ENCODE results near the gene ATP4A.
A peak's percentile ranks its signal among the peaks of the same experiment; 100 is the strongest.

ATP4A gene

DNA sequence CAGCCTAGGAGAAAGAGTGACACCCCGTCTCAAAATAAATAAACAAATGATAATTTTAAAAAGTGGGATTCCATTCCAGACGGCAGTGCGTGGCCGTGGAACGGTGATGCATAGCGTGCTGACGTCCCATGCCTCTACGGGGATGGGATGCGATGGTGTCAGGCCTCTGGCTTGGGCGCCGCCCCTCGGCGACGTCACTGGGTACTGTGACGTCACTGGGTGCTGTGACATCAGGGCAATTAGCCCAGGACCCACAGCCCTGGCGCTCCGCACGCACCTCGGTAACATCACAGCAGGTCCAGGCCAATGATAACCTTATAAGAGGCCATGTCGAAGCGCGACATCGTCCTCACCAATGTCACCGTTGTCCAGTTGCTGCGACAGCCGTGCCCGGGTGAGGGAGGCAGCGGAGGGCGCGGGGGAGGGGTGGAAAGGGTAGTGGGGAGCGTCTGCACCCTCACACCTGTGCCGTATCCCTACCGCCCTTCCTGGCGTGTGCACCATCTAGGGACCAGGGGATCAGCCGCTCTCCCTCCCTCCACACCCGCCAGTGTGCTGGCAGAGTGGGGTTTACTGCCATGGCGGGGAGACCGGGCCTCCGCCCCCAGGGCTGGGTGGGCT is 30.1 kb downstream of the ATP4A start, which contains the start of gene GAPDHS:
TSS of gene GAPDHS (plus strand) at position 256 of the 621 bp plus-strand sequence. CDS start at position 328, 72 bp downstream.
- DNase-seq, result no peak
- intact Hi-C loops (cut with DNase I), result no loop called here

DNA sequence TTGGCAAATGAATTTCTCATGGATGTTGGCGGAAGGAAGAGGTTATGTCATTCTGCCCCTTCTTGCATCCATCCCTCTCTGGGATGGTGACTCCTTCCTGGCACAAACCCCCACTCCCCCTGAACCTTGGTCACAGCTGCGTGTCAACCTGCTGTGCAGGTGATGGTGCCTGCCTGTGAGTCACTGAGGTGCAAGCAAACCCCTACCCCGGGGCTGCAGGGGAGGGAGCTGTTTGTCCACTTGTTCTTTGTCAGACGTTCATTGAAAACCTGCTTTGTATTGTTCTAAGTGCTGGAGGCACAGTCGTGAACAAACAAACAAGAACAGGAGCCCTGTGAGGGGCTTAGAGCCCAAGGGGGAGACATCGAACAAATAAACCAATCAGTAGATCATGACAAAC is 32.2 kb downstream of the ATP4A start:
- intact Hi-C loops (cut with DNase I), result no loop called here
- no peak for DNase-seq

DNA sequence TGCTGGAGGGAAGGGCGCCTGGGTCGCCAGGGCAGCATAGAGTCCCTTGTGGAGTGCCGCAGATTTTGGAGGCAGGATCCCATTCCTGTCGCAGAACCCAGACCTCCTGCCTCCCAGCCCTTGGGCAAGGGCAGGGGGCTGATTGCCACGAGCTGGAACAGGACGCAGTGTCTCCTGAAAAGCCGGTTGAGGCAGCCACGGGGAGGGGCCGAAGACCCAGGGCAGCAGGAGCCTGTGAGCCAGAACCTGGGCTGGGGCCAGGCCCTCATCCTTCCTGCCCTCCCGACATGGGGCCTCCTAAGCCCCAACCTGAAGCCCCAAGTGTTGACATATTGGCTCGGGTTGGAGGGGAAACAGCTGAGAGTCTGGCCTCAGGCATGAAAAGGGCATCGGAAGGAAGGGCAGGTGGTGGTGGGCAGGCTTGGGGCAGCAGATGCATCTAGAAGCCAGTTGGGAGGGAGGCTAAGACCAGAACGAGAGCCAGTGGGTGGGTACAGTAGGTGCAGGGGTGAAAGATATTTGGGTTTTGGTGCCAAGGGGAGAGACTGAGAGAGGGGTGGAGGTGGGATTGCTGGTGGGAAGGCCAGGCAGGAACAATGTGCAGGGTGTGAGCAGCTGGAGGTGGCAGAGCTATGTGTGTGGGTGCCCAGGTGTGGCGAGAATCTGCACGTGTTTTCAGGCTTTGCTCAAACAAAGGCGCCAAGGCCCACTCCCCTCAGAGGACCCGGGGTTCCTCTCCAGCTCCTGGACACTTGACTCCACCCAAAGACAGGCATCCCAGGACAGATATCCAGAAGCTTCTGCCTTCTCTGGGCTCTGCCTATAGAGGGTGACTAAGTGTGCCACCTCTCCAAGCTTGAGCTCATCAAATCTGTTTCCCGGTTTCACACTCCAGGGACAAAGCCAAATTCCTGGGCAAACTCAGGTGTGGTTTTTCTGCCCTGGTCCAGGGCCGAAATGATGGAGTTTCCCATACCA is 33.9 kb downstream of the ATP4A start:
- intact Hi-C loops (cut with DNase I), result no loop called here
- peak in 7 of 42 donors; percentile 11 to 57 (median 38) for DNase-seq

DNA sequence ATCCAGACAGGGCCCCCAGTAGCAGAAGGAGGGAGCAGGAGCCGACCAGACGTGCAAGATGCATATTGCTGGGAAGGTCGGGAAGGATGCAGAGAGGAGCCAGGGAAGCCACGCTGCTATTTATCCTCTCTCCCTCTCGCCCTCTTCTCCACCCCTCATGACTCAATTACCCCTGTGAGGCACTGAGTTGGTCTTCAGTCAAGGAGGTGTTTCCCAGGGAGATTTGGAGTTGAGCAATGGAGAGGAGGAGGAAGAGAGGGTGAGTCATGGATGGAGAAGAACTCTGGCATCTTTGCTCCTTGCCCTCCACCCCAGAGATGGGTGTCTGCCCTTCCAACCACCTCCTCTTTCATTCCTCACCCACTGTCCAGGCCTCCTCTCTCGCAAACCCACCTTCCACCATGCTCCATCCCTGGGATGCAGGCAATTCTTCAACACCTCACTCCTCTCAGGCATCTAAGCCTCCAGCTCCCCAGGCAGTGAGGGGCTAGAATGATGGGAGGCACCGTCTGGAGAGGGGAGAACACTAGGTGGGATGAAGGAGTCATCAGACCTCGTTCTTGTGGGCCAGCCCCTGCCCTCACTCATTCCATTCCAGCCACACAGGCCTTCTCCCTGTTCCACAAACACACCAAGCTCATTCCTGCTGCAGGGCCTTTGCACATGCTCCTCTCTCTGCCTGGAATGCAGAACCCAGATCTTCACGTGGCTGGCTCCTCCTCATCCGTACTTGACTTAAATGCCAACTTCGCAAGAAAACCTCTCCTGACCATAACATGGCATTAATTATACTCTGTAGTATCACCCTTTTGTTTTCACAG is 35.0 kb downstream of the ATP4A start, which contains the start of gene SBSN:
TSS of gene SBSN (minus strand) at position 94 of the 821 bp plus-strand sequence. CDS start at position 64, 30 bp downstream.
- intact Hi-C loops (cut with DNase I), result no loop called here
- peak in 19 of 42 donors; percentile 20 to 74 (median 36) for DNase-seq

DNA sequence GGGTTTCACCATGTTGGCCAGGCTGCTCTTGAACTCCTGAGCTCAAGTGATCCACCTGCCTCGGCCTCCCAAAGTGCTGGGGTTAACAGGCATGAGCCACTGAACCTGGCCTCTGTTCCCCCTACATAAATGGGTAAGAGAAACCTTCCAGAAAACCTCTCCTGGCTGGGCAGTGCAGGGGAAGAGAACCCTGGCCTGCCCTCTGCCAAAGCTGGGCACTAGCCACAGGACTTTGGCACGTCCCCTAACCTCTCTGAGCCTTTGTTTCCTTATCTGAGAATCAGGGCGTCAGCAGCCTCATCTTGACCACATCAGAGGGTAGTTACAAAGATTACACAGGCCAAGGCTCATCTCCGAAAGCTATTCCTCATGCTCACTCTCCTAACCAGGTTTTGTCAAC is 37.6 kb downstream of the ATP4A start:
- no peak for DNase-seq
- intact Hi-C loops (cut with DNase I), result no loop called here

DNA sequence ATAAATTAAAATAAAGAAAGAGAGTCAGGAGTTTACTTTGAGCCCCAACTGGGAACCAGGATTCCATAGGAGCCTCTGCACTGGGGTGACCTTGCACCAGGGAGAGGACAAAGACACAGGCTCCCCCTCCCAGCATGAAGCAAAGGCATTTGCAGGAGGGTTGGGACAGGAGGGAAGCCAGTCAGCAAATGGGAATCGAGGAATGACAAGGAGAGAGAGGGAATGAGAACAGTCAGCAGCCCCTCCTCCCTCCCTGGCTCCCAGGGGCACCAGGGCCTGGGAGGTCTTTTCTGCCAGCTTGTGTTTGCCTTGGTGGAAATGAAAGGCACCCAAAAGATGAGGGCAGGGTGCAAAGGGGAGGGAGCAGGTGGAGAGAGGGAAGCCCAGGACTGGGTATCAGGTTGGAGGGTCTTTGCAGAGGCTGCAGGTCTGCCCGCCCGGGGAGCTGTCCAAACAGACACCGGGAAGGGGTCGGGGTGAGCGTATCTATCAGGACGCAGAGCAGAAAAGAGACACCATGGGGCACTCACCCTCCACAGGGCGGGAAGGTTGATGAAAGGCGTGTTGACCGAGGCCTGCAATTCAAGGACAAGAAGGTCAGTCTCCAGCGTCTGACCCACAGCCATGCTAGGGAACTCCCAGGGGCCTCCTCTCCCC is 39.1 kb downstream of the ATP4A start:
- no peak for DNase-seq
- intact Hi-C loops (cut with DNase I), result no loop called here

DNA sequence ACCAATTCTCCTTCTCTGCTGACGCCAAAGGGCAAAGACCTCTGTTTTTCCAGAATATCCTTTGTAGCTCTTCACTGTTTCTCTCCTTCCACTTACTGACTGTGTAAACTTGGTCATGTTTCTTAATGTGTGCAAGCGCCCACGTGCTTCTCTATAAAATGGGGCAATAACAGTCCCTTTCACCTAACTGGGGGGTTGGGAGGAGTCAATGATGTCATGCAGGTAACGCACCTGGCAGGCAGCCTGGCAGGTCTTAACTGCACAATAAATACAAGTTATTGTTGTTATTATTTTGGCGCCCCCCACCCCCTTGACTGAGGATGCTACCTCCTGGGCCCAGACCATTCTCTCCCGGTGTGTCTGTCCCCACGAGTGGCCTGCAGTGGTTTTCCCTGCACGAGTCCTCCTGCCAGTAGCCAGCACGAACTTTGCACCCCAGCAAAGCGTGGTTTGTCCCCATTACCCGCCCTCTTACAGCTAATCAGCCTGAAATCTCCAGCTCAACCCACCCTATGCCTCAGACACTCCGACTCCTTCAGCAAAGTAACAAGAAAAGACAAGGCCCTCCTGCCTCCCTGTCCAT is 40.6 kb downstream of the ATP4A start:
- DNase-seq, result no peak
- intact Hi-C loops (cut with DNase I), result no loop called here

DNA sequence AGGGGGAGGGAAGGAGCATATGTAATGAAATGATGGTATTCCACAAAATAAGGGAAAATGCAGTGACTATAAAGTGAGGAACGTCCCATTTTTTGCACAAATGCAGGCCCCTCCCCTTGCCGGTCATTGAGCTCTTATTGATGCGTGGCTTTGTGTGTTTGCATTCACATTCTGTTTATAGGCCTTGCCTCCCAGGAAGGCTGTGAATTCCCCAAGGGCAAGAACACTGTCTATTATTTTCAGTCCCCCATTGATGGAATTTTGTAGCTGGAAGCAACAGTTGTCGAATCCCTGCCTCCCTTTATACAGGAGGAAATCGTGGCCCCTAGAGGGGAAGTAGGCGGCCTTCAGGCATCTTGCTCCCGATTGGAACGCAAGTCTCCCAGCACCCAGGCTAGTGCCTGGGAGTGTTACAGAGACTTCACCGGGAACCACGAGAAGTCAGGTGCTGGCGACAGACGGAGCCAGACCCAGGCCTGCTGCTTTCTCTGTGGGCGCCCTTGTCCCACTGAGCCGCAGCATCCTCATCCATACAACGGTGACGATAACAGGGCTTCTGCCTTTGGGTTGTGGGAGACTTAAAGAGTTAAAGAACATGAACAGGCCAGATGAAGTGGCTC is 42.2 kb downstream of the ATP4A start:
- DNase-seq, result no peak
- intact Hi-C loops (cut with DNase I), result no loop called here

DNA sequence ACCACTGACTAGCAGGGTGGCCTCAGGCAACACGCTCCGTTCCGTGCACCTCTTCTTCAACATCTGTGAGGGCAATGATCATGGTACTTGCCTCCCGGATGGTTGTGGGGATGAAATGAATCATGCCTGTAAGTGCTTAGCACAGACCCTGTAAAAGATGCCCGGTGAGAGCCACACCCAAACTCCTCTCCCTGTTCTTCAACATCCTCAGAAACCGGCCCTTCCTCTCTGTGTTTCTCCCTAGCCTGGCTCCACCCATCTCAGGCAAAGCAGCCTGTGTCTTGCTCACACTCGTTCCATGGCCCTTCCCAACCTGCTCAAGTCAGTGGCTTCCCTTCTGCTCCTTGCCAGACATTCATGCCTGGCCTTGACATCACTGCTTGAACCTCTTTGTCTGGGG is 44.2 kb downstream of the ATP4A start:
- intact Hi-C loops (cut with DNase I), result no loop called here
- no peak for DNase-seq

DNA sequence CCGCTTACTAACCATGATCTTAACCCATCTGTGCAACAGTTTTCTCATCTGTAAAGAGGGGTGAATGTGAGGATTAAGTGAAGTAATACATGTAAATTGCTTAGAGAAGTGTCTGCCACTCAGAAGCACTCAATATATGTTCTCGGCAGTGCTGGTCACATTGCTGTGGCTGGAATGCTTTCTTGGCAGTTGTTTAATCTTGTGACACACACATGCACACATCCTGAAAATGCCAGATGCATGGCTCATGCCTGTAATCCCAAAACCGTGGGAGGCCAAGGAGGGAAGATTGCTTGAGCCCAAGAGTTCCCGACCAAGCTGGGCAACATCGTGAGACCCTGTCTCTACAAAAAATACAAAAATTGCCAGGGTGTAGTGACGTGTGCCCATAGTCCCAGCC is 45.1 kb downstream of the ATP4A start:
- no peak for DNase-seq
- intact Hi-C loops (cut with DNase I), result no loop called here

DNA sequence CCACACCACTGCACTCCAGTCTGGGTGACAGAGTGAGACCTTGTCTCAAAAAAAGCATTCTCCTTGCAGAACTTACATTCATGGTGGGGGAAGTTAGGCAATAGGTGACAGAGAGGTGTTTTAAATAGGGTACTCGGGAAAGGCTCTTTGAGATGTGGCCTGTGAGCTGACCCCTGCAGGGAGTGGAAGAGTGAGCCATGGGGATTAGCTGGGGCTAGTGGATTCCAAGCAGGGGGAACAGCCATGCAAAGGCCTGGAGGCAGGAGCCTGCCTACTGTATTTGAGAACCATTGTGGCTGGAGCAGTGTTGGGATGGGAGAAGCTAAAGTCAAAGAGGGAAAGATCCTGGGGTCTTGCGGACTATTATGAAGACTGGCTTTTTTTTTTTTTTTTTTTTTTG is 46.1 kb downstream of the ATP4A start:
- no peak for DNase-seq
- intact Hi-C loops (cut with DNase I), result no loop called here

DNA sequence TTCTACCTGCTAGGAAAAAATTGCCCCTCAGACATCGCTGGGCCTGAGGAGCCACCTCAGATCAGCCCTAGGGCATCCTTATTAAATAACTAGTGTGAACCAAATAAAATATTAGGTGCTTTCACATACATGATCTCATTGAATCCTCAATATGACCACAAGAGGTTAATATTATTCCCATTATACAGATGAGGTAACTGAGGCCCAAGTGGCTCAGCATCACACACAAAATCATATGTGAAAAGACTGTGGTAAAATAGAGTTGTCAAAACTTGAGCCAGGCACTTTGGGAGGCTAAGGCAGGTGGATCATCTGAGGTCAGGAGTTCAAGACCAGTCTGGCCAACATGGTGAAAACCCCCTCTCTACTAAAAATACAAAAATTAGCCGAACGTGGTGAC is 47.1 kb downstream of the ATP4A start:
- DNase-seq, result no peak
- intact Hi-C loops (cut with DNase I), result no loop called here

DNA sequence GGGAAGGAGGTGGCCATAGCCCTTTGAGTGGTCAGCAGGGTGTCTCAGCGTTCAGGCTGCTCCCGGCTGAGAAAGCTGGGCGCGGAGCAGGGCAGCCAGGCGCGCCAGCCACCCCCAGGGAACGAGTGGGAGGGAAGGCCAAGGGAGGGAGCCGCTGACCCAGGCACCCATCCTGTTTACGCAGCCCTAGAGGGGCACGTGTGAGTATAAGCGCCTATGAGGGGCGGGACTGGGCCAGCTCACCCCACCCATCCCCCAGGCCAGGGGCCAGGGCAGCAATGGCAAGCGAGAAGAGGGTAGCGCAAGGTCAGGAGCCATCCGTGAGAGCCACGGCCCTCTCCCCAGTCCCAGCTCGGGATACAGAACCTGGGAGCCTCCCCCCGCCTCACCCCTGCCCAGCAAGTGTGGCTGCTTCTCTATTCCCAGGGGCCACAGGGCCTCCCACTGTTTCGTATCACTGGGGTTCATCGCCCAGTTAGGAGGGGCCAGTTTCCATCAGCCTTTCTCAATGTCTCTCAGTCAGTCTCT is 49.1 kb downstream of the ATP4A start:
- DNase-seq, result no peak
- intact Hi-C loops (cut with DNase I), result no loop called here

DNA sequence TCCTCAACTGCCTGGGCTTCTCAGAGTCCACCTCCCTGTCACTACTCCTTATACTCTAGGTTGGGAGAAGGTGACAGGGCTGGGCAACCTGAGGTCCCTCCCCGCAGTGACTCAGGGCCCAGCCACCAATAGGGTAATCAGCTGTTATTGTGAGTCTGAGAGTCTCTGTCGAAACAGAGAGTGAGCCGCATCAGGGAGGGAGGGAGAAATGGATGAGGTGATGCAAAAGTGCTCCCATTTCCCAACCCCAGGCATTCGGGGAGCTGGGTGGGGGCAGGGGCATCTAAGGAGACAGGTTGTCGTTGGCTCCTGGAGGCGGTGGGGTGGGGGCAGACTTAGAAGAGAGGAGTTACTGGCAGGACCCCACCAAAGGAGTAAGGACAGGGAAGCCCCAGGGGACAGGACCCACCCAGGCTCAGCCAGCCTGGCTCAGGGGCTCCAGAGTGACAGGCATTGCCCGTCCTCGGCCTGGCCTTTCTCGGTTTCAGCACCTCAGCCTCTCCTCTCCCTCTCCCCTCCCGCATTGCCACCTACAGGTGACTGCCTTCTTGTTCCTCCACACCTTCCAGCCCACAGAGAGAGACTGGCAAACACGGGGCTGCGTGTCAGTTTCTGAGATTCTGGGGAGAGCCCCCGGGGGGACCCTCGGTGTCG is 49.7 kb downstream of the ATP4A start, which contains the start of gene DMKN:
TSS of gene DMKN (minus strand) at position 22 of the 654 bp plus-strand sequence. CDS start 174 bp downstream, outside the sequence.
- peak in 41 of 42 donors; percentile 36 to 88 (median 69) for DNase-seq
- intact Hi-C loops (cut with DNase I), result no loop called here

DNA sequence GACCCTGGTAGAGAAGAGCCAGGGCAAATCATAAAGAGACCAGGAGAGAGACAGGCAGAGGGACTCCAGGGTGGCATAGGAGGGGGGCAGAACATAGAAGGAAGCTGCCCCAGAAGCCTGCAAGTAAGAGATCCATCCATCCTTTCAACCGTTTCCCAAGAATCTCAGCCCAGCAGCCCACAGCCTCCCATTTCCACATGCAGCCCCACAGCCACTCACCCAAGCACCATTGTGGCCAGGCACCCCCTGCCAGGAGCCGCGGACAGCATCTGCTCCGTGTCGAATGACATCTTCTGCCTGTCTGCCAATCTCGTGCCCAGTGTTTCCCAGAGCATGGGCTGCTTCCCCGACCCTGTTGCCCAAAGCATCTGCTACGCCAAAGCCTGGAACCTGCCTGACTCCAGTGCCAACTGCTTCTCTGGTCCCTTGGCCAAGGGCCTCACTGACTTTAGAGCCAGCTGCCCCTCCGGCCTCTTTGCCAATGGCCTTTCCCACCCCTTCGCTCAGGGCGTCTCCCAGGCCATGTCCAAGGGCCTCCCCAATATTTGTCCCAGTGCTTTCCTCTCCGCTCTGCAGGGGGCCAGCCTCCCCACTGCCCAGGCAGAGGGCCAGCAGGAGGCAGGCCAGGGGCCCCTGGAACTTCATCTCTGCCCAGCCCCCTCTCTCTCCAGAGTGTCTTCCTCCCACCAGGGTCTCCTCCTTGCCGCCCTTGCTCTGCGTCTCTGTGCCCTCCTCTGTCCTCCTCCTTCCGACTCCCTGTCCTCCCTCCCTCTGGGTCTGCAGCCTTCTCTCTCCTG is 50.4 kb downstream of the ATP4A start:
- DNase-seq, result no peak
- intact Hi-C loops (cut with DNase I), result no loop called here

DNA sequence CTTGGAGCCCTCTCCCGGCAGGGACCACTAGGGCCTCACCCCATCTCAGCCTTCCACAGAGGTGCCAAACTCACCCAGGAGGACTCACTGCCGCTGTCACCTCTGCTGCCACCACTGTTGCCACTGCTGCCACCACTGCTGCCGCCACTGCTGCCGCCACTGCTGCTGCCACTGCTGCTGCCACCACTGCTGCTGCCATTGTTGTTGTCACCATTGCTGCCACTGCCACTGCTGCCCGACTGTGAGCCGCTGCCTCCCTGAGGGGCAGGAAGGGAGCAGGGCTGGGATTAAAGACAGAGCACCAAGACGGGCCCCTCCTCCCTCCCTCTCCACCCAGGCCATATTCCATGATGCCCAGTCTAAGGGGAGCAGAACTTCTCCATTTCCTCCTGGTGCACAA is 52.1 kb downstream of the ATP4A start:
- intact Hi-C loops (cut with DNase I), result no loop called here
- no peak for DNase-seq

DNA sequence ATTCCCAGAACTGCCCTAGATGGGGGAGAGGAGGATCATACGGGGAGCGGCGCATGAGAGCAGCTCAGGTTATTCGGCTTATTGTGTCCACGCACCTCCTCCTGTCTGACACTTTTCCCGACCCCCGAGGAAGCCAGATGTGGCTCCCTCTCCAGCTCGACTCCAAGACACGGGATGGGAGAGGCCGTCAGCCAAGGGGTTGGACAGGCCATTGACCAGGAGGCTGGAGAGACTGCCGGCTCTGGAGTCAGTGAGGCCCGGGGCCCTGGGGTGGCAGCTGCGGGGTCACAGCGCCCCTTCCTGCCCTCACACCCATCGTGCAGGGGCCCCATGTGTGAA is 52.9 kb downstream of the ATP4A start:
- intact Hi-C loops (cut with DNase I), result no loop called here
- no peak for DNase-seq

Measured in head of caudate nucleus (tissue), 42 donors.